ENCODE results near the gene ESRRB.

- TF ChIP-seq, protein P1, sequence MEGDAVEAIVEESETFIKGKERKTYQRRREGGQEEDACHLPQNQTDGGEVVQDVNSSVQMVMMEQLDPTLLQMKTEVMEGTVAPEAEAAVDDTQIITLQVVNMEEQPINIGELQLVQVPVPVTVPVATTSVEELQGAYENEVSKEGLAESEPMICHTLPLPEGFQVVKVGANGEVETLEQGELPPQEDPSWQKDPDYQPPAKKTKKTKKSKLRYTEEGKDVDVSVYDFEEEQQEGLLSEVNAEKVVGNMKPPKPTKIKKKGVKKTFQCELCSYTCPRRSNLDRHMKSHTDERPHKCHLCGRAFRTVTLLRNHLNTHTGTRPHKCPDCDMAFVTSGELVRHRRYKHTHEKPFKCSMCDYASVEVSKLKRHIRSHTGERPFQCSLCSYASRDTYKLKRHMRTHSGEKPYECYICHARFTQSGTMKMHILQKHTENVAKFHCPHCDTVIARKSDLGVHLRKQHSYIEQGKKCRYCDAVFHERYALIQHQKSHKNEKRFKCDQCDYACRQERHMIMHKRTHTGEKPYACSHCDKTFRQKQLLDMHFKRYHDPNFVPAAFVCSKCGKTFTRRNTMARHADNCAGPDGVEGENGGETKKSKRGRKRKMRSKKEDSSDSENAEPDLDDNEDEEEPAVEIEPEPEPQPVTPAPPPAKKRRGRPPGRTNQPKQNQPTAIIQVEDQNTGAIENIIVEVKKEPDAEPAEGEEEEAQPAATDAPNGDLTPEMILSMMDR (IDR thresholded peaks at IDR 0.05), result no peak
- no peak for TF ChIP-seq POLR2A (IDR thresholded peaks at IDR 0.05)
Measured at GRCh38 chr14:76500011-76500410, 124.1 kb downstream of the ESRRB start.

Measured in vagina (tissue), 2 donors.